HCT116 (cell line): Measurements from ENCODE around the gene CNTNAP2. TPM values are rescaled to one million over a fixed set of nuclear protein-coding genes. Genes with fewer than 3 reads are reported as not detected.

Experiments
- ATAC-seq: fragments of 200-7000 bp; cut with Tn5 transposase; 2 replicates; pipeline ENCODE4 v1.9.1; 2020; ENCODE audit warnings: mild to moderate bottlenecking, moderate library complexity
- BruUV-seq: library from RNA; stranded (reverse); fragments of 400-500 nt; replicated peaks from 2 replicates; lab custom pipeline; 2021; lab: Mats Ljungman, UMichigan
- CTCF ChIA-PET: fragments of 300-600 bp; sonication (Branson Sonifier 250); formaldehyde crosslinking; loops from one replicate; lab custom pipeline; 2021; ENCODE audit warnings: antibody characterized with exemption; lab: Charles Lee
- POLR2A ChIA-PET: fragments of 300-600, 350-600 bp; sonication (Branson Sonifier 250); formaldehyde crosslinking; loops from one replicate; lab custom pipeline; 2021; ENCODE audit warnings: antibody characterized with exemption; lab: Charles Lee
- RAD21 ChIA-PET, 2 experiments: fragments of 300-600 bp; sonication (Branson Sonifier 250); formaldehyde crosslinking; loops; one replicate each; lab custom pipeline; 2023; ENCODE audit warnings: low total read pairs in 2 of 2; ENCODE audit not compliant: uncharacterized antibody in 2 of 2, unreplicated experiment in 2 of 2, low non-redundant PET in 1 of 2; lab: Charles Lee
- DNase-seq: peaks from one replicate; pipeline ENCODE4 v3.0.0-alpha.2; 2010; ENCODE audit warnings: low read depth, low spot score
- H2AFZ ChIP-seq: fragments of 200-600 bp; shearing (Covaris generic), sonication (generic); 2 replicates; pipeline ENCODE4 v1.6.1; 2017; ENCODE audit warnings: low read depth, mixed run types, mixed read lengths, antibody characterized with exemption, low read length; ENCODE audit not compliant: poor library complexity, severe bottlenecking
- H3K27ac ChIP-seq: 2 replicates; pipeline ENCODE4 v1.5.1; 2012; ENCODE audit warnings: low read depth, low read length
- H3K27me3 ChIP-seq: fragments of 200-600 bp; sonication (generic); 2 replicates; pipeline ENCODE4 v1.6.1; 2016; ENCODE audit warnings: mixed run types, low read length, mixed read lengths; ENCODE audit not compliant: insufficient read depth
- H3K36me3 ChIP-seq, 2 experiments: fragments of 200-500 bp in 1 of 2; fragments of 200-600 bp in 1 of 2; sonication (Bioruptor generic) in 1 of 2; sonication (generic) in 1 of 2; 2 replicates each; pipeline versions ENCODE4 v1.5.1 to v1.6.1; 2014 to 2016; ENCODE audit warnings: low read length in 2 of 2, inconsistent platforms in 1 of 2, mixed read lengths in 1 of 2, mixed run types in 1 of 2; ENCODE audit not compliant: insufficient read depth in 2 of 2, control insufficient read depth in 1 of 2
- H3K4me1 ChIP-seq, 2 experiments: fragments of 200-600 bp in 1 of 2; sonication (generic) in 1 of 2; 2 replicates each; pipeline versions ENCODE4 v1.5.1 to v1.6.1; 2012 to 2017; ENCODE audit warnings: low read length in 2 of 2, inconsistent platforms in 1 of 2, mild to moderate bottlenecking in 1 of 2, mixed read lengths in 1 of 2, mixed run types in 1 of 2, moderate library complexity in 1 of 2; ENCODE audit not compliant: insufficient read depth in 2 of 2, control insufficient read depth in 1 of 2
- H3K4me2 ChIP-seq: fragments of 200-600 bp; sonication (generic); 2 replicates; pipeline ENCODE4 v1.6.1; 2017; ENCODE audit warnings: mixed run types, low read length, mixed read lengths
- H3K4me3 ChIP-seq, 2 experiments: fragments of 200-600 bp in 1 of 2; sonication (generic) in 1 of 2; replicated peaks in 1 of 2; 2 replicates each; pipeline ENCODE4 v1.5.1; 2011 to 2016; ENCODE audit warnings: low read length in 2 of 2, control low read depth in 1 of 2, low read depth in 1 of 2, mild to moderate bottlenecking in 1 of 2, mixed read lengths in 1 of 2, mixed run types in 1 of 2
- H3K79me2 ChIP-seq: fragments of 200-600 bp; sonication (generic); 2 replicates; pipeline ENCODE4 v1.6.1; 2017; ENCODE audit warnings: mild to moderate bottlenecking, mixed run types, low read length, moderate library complexity, mixed read lengths; ENCODE audit not compliant: insufficient read depth
- H3K9ac ChIP-seq: fragments of 200-600 bp; sonication (generic); 2 replicates; pipeline ENCODE4 v1.6.1; 2016; ENCODE audit warnings: low read length, mixed read lengths
- H3K9me2 ChIP-seq: fragments of 200-600 bp; sonication (generic), shearing (Covaris generic); 2 replicates; pipeline ENCODE4 v1.6.1; 2017; ENCODE audit warnings: mixed run types, mild to moderate bottlenecking, moderate library complexity; ENCODE audit not compliant: insufficient read depth
- H3K9me3 ChIP-seq, 2 experiments: fragments of 200-500 bp in 1 of 2; fragments of 200-600 bp in 1 of 2; sonication (Bioruptor generic) in 1 of 2; sonication (generic) in 1 of 2; 2 replicates each; pipeline ENCODE4 v1.6.1; 2014 to 2017; ENCODE audit warnings: low read length in 2 of 2, mixed read lengths in 2 of 2, inconsistent platforms in 1 of 2, low read depth in 1 of 2, mild to moderate bottlenecking in 1 of 2, mixed run types in 1 of 2, moderate library complexity in 1 of 2; ENCODE audit not compliant: control insufficient read depth in 1 of 2, insufficient read depth in 1 of 2
- H4K20me1 ChIP-seq: fragments of 200-600 bp; sonication (generic), shearing (Covaris generic); 2 replicates; pipeline ENCODE4 v1.6.1; 2017; ENCODE audit warnings: mixed run types, mild to moderate bottlenecking, moderate library complexity; ENCODE audit not compliant: insufficient read depth
- CEBPB ChIP-seq: IDR thresholded peaks from 2 replicates; pipeline ENCODE4 v1.6.1; 2012; ENCODE audit warnings: low read depth
- CTCF ChIP-seq, 3 experiments: fragments of 200-600 bp in 1 of 3; sonication (generic) in 1 of 3; IDR thresholded peaks in 2 of 3; conservative IDR thresholded peaks in 1 of 3; 2 replicates each; pipeline ENCODE4 v1.5.1; 2012 to 2017; ENCODE audit warnings: low read depth in 2 of 3, low read length in 2 of 3, antibody characterized with exemption in 1 of 3, borderline replicate concordance in 1 of 3, control low read depth in 1 of 3, mild to moderate bottlenecking in 1 of 3, mixed read lengths in 1 of 3, mixed run types in 1 of 3, moderate library complexity in 1 of 3; ENCODE audit not compliant: insufficient read depth in 1 of 3
- EGR1 ChIP-seq: IDR thresholded peaks from 2 replicates; pipeline ENCODE4 v1.6.1; 2012; ENCODE audit warnings: low read depth
- ELF1 ChIP-seq: IDR thresholded peaks from 2 replicates; pipeline ENCODE4 v1.6.1; 2012; ENCODE audit warnings: low read depth, borderline replicate concordance
- EZH2 ChIP-seq: fragments of 200-600 bp; sonication (generic); IDR thresholded peaks from 2 replicates; pipeline ENCODE4 v1.6.1; 2017; ENCODE audit warnings: antibody characterized with exemption, mixed run types
- EZH2phosphoT487 ChIP-seq: fragments of 200-600 bp; IDR thresholded peaks from 2 replicates; pipeline ENCODE4 v1.6.1; 2018; ENCODE audit warnings: antibody characterized with exemption, borderline replicate concordance
- JUND ChIP-seq: IDR thresholded peaks from 2 replicates; pipeline ENCODE4 v1.6.1; 2012
- POLR2AphosphoS5 ChIP-seq: IDR thresholded peaks from 2 replicates; pipeline ENCODE4 v1.6.1; 2011; ENCODE audit warnings: mild to moderate bottlenecking, low read depth, low read length, moderate library complexity
- SIN3A ChIP-seq: IDR thresholded peaks from 2 replicates; pipeline ENCODE4 v1.6.1; 2012; ENCODE audit warnings: low read depth
- SP1 ChIP-seq: IDR thresholded peaks from 2 replicates; pipeline ENCODE4 v1.6.1; 2012; ENCODE audit warnings: low read depth
- SRF ChIP-seq: IDR thresholded peaks from 2 replicates; pipeline ENCODE4 v1.6.1; 2012; ENCODE audit warnings: low read depth
- TCF7L2 ChIP-seq: IDR thresholded peaks from 2 replicates; pipeline ENCODE4 v1.7.0; 2011; ENCODE audit warnings: borderline replicate concordance, inconsistent platforms; ENCODE audit not compliant: insufficient read depth, insufficient read length; ENCODE audit errors: extremely low read depth
- YY1 ChIP-seq: IDR thresholded peaks from 2 replicates; pipeline ENCODE4 v1.6.1; 2011; ENCODE audit warnings: low read length, low read depth, moderate library complexity, mild to moderate bottlenecking; ENCODE audit not compliant: insufficient replicate concordance; ENCODE audit errors: extremely low read depth
- ZFX ChIP-seq: fragments of 450-650 bp; IDR thresholded peaks from 2 replicates; pipeline ENCODE4 v1.6.1; 2017
- ZNF274 ChIP-seq: fragments of 200-500 bp; sonication (Bioruptor generic); IDR thresholded peaks from 2 replicates; pipeline ENCODE4 v1.6.1; 2014; ENCODE audit warnings: mild to moderate bottlenecking, low read depth, low read length, inconsistent platforms
- intact Hi-C: fragments of 100-400 bp; cut with micrococcal nuclease; formaldehyde crosslinking; loops from 2 replicates; pipeline ENCODE4 v1.10.0; 2022
- total RNA-seq: library from RNA; stranded (reverse); gene quantifications from one replicate; pipeline ENCODE4 v1.2.1, GENCODE V29; 2021; ENCODE audit not compliant: unreplicated experiment
- TF ChIP-seq, protein P1 (sequence below): IDR thresholded peaks from 2 replicates; pipeline ENCODE4 v1.6.1; 2012

The CNTNAP2 gene
- total RNA-seq, 1 experiment from 2014 or later = 0.37 TPM

GRCh38 chr7:147068842-147069241 lies 952.2 kb downstream of the CNTNAP2 start:
- Histone ChIP-seq H4K20me1 (no peaks in the 10 kb centered on the region), H3K27me3 (no peaks in the 10 kb centered on the region), H3K4me2 (no peak overlapping the region), H3K9me2 (no peaks in the 10 kb centered on the region), H2AFZ (no peak overlapping the region), H3K9ac (no peak overlapping the region), H3K4me1 (no peaks in the 10 kb centered on the region), H3K79me2 (no peaks in the 10 kb centered on the region), H3K4me3 (no peak overlapping the region), H3K36me3 (no peaks in the 10 kb centered on the region), H3K9me3 (peaks cover 4 to 14% of the 10 kb centered on the region in 2 experiments; a peak in 2 of 4 replicates), H3K27ac (no peak overlapping the region)
- RAD21 ChIA-PET = no interaction called here
- BruUV-seq = no TSS peak
- TF ChIP-seq ZNF274 = no peak
- no peak for TF ChIP-seq EGR1
- TF ChIP-seq SIN3A = no peak
- no peak for TF ChIP-seq JUND
- no peak for TF ChIP-seq YY1
- no peak for TF ChIP-seq POLR2AphosphoS5
- no peak for TF ChIP-seq SRF
- no peak for TF ChIP-seq ZFX
- no peak for TF ChIP-seq CTCF (IDR thresholded peaks at IDR 0.05 in 2 of 3, conservative IDR thresholded peaks at IDR 0.05 in 1 of 3; ENCODE audit: borderline replicate concordance in 1 of 3, insufficient read depth in 1 of 3, low read depth in 2 of 3, low read length in 2 of 3)
- no peak for TF ChIP-seq CEBPB
- TF ChIP-seq, protein P1, sequence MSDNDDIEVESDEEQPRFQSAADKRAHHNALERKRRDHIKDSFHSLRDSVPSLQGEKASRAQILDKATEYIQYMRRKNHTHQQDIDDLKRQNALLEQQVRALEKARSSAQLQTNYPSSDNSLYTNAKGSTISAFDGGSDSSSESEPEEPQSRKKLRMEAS = no peak
- TF ChIP-seq TCF7L2 = no peak
- no peak for TF ChIP-seq ELF1
- TF ChIP-seq EZH2phosphoT487 = no peak
- TF ChIP-seq EZH2 = no peak
- no peak for TF ChIP-seq SP1
- intact Hi-C loops = no loop called here
- ATAC-seq = no peak
- CTCF ChIA-PET = no interaction called here
- DNase-seq = no peak
- POLR2A ChIA-PET = no interaction called here
